Tongue (tissue), 2 donors: ENCODE results near the gene ACTRT3. TPM values are rescaled to one million over a fixed set of nuclear protein-coding genes. Genes with fewer than 3 reads are reported as not detected.
"Not testable (repeated sequence)": the region's sequence is repeated elsewhere in the genome, so short reads cannot be mapped to it uniquely, and the experiment has no call there.

Source experiments
- DNase-seq: peaks from one replicate; pipeline ENCODE4 v3.0.0-alpha.2; 2015
- total RNA-seq: library from RNA; depleted of rRNA; stranded (reverse); fragments of >200 nt; gene quantifications from one replicate; pipeline ENCODE4 v1.2.3, GENCODE V29; 2014

The ACTRT3 gene
- total RNA-seq, 1 donor from 2014 or later: 1.7 TPM

DNA sequence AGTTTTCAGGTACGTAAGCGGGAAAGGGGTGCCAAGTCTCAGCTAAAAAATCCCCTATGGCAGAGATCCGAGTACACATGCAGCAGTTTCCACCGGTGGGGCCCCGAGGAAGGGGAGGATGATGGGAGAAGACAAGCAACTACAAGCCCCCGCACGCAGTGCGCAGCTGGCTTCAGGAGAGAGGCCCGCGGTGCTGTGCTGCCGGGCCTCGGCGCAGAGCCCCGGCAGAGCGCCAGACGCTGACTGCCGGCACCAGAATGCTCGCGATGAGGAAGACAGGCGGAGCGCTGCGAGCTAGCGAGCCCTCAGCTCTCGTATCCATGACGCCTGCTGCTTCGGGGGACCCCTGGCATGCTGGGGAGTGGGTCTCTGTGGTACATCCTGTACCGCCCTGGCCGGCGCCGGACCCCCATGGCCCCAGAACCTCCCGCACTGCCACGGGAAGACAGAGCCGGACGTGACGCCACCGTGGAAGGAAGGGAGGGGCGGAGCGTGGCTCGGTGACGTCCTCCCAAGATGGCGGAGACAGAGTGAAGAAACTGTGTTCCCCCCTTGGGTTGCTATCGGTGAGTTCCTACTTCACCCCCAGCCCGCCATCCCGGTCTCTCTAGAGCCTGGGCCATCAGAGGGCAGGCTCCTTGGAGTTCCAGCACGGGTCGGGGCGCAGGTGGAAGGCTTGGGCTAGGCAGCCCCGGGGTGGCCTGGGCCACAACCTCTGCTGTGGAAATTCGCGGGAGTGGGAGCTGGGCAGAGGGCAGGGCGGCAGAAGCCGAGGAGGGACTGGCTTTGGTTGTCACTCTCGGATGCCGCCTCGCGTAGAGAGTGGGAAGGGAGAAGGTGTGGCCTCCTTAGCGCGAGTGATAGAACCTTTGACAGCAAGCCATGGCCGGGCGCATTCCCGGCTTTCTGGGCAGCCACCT lies 3.8 kb upstream of the ACTRT3 start, which contains the start of gene MYNN:
MYNN (plus strand) TSS at position 500 of the 920 bp plus-strand sequence. CDS start 900 bp downstream, outside the sequence.
- peak; percentile 98 for DNase-seq

DNA sequence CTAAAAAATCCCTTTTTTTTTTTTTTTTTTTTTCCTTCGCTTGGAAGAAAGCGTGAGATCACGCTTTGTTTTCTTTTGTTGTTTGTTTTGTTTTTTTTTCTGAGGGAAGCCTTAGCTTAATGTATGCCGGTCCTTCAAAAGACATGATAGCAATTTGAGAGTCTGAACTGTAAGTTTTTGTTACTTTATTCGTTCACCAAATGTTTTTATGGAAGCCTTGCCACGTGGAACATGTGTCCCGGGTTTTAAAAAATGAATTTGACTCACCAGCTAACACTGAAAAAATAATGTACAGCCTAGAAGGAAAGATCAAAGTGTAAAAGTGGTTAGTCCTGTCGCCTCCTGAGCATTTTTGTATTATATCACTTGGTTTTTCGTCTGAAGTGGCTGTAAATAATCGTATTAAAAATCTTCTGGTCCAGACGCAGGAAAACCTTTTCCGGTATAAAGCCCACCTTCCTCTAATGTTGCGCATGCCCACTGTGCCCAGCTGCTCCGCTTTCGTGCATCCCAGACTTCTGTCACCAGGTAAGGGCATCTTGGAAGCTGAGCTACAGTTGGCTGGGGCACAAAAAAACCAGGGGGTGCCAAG lies 3.0 kb upstream of the ACTRT3 start:
- peak; percentile 95 for DNase-seq

DNA sequence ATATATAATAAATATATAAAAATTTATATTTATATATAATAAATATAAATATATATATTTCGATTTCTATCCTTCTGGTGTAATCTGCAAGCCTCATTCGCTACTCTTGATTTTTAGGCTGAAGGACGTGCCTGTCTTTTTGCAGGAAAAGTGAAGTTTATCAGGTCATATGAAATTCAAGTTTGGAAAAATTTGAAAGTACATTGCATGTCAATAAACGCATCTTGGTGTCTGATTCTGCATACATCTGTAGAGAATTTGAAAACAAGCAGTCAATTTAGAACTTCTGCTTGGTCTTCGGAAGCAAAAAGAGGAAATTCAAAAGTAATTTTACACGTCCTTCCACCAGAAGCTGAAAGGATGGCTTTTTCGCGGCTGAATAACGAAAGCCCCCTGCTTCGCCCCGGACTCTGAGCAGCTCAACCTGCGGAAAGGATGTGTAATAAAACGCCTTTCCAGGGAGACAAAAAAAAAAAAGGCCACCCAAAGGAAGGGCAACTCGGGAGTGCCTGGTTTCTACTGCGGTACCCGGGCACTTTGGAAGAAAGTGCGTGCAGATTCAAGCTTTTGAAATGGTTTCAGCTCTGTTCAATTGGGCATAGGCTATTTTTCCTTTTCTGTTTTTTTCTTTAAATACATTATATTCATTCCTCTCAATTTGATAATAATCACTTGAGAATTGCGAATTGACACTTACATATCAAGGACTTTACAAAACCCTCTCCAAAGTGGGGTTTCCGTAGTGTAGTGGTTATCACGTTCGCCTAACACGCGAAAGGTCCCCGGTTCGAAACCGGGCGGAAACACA lies 2.3 kb upstream of the ACTRT3 start:
- peak; percentile 97 for DNase-seq

DNA sequence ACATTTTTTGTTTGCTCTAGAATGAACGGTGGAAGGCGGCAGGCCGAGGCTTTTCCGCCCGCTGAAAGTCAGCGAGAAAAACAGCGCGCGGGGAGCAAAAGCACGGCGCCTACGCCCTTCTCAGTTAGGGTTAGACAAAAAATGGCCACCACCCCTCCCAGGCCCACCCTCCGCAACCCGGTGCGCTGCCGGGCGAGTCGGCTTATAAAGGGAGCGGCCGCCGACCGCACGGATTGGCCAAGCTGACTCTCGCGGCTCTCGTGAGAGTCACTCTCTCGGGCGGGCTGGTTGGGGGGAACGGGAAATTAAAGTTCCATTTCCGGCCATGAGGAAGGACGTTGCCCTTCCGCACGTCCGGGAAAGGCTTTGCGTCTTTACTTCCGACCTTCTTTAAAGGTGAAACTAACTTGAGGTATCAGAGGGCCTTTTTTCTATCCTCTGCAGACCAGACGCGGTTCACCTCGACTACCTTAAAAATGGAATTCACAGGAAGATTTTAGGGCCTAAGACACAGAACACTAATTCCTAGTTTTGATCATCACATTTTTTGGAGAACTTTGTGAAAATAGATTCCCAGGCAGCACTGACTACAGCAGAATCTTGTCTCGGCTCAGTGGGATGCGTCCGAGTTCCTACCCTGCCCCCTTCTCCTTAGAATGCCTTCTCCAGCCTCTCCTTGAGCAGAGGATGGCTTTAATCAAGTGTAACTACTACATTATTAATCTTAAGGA lies 4.3 kb downstream of the ACTRT3 start, which contains the start of gene TERC:
TERC (minus strand) TSS at position 179 of the 731 bp plus-strand sequence.
- peak; percentile 98 for DNase-seq

DNA sequence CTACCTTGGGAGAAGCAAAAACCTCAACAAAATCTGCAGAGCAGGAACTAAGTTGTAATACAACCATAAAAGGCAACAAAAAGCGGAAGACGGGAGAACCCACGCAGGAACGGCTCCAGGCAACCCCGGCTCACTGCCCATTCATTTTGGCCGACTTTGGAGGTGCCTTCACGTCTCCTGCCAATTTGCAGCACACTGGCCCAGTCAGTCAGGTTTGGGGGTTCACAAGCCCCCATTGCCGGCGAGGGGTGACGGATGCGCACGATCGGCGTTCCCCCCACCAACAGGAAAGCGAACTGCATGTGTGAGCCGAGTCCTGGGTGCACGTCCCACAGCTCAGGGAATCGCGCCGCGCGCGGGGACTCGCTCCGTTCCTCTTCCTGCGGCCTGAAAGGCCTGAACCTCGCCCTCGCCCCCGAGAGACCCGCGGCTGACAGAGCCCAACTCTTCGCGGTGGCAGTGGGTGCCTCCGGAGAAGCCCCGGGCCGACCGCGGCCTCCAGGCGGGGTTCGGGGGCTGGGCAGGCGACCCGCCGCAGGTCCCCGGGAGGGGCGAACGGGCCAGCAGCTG lies 5.0 kb downstream of the ACTRT3 start:
- peak; percentile 72 for DNase-seq

DNA sequence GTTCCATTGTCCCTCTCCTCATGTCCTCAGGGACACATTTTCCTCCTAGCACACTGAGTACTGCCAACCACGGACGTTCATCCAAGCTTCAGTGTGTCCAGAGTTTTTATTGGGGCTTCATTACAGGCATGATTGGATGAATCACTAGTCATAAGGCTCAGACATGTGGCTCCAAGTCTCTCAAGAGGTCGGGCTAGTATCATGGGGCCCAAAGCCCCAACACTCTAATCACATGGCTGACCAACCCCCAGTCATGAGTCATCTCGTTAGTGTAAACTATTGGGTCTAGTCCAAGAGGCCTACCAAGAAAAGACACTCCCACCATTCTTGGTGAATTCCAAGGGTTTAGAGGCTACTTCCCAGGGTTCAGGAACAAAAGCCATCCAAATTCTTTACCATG lies 8.9 kb downstream of the ACTRT3 start:
- DNase-seq: no peak

DNA sequence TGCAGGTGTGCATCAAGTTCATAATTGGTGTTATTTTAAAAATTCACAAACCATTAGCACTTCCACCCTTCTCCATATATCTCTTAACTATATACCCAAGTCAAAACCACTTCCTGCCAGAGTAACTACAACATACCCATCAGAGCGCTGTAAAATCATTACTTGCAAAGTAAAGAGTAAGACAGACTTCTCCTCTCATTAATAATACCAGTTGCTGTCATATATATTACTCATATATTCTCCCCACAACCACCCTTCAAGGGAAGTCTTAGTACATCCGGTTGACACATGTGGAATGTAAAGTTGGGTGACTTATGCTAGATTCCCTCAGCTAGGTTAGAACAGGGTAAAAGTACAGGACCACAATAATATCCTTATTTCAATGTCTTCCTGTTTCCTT lies 10.1 kb downstream of the ACTRT3 start:
- DNase-seq: no peak

DNA sequence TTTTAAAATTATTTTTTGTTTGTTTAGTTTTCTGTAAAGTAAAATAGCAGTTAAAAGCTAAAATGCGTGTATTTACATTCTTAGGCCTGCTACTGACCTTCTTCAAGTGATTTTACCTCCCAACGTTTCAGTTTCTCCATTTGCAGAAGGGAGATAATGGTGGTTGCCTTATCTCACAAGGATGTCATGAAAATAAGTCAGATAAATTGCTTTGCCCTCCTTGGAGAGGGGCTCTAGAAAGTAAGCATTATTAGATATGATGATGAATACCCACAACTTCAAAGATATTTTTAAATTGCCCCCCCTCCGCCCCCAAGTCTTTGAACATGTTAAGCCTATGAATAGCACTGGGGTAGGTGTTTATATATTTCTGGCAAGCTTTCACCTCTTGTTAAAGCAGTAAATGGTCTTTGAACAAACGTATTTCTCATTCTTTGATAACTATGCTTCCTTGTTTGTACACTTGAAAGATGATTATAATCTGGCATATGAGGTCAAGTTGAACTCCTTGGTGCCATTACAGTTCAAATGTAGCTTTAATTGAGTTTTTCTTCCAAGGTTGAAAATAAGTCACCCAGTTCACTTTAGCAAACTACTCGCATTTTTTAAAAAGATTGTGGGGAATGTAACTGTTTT lies 10.9 kb downstream of the ACTRT3 start:
- no peak for DNase-seq

DNA sequence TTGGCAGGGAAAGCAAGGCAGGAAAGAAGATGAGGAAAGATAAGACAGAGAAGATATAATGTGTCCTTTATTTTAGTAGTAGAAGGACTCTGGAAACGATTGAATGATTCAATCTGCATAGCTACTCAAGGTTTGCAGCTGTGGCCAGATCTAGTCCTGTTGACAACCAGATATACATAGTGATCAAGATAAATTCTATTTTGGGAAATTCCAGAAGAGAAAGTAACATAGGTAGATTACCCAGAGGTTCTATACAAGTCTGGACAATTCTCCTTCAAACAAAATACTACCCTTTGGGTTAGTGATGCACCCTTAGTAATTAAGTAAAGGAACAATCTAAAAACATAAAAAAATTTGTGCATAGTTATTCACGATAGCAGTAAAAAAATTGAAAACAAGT lies 13.9 kb downstream of the ACTRT3 start:
- no peak for DNase-seq

DNA sequence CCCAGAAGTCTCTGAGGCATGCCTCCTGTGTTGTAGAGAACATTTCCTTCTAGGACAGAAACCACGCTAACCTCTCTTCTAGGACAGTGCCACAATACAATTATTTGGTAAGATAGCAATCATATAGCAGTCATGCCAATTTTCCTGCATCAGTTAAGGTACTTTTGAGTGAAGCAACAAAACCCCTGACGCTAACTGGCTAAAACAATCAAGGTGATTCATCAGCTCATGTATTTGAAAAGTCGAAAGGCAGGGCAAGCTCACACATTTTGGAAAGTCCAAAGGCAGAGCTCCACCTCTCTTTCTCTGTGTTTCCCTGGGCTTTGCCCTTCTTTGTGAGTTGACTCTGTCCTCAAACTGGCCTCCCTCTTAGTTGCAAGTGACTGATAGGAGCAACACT lies 14.7 kb downstream of the ACTRT3 start:
- no peak for DNase-seq

DNA sequence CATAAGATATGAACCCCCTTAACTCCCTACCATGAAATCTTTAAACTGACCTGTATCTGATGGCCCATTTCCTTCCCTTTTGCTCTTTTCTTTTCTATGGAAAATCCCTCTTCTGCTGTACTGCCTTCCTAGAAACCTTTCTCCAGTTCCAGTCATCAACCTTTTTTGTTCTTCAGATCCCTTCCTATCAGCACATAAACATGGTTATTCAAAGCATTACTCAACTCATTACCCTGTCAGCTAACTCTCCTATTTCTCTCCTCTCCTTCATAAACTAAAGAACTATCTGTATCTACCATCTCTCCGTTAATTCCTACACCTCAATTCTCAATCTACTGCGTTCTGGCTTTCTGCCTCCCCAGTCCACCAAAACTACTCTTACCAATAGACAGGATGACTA lies 17.5 kb downstream of the ACTRT3 start:
- no peak for DNase-seq

DNA sequence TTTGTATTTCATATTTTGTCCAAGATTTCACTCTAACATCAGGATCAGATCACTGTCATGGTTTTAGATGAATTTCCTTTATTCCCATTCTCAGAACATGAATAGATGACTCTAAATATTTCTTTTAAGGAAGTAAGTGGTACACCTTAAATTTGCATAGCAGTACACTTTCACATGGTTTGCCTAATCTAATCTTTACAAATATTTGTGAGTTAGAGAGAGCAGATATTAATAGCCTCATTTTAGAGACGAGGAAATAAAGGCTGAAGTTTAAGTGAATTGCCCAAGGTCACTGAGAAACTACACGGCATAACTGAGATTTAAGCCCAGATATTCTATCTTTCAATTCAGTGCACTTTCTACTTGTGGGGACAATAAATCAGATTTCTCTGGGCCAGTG lies 18.7 kb downstream of the ACTRT3 start:
- no peak for DNase-seq

DNA sequence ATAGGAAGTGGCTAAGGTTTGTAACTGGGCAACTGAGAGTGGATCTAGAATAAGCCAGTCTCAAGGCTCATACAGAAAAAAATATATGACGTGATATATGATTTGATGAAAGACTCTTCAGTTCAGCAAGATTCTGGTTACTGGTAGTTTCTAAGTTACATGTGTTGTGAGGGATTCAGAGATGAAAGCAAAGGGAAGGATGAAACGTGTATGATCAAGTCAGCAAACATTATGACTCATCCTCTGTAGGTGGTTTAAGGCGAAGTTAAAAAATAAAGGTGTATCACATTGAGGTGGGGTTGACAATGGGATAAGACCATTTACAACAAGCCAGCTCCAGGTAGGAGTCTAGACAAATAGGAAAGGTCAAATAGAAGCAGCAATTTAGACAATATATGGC lies 20.7 kb downstream of the ACTRT3 start:
- peak; percentile 51 for DNase-seq

DNA sequence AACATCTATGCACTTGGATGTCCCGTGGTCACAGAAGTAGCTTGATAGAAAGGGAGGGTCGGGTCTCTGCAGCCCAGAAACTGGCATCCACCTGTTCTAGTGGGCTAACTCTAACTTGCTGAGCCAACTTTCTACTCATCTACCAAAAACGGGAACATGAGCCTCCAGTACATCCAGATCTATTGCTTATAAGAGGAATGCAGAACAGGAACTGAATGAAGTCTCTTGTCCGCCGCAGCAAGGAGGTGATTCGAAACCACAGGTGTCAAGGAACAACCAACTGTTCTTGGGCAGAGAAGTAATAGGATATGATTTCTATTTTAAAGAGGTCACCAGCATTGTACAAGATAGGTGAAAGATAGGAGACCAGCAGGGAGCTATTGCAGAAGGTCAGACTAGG lies 22.4 kb downstream of the ACTRT3 start:
- no peak for DNase-seq

DNA sequence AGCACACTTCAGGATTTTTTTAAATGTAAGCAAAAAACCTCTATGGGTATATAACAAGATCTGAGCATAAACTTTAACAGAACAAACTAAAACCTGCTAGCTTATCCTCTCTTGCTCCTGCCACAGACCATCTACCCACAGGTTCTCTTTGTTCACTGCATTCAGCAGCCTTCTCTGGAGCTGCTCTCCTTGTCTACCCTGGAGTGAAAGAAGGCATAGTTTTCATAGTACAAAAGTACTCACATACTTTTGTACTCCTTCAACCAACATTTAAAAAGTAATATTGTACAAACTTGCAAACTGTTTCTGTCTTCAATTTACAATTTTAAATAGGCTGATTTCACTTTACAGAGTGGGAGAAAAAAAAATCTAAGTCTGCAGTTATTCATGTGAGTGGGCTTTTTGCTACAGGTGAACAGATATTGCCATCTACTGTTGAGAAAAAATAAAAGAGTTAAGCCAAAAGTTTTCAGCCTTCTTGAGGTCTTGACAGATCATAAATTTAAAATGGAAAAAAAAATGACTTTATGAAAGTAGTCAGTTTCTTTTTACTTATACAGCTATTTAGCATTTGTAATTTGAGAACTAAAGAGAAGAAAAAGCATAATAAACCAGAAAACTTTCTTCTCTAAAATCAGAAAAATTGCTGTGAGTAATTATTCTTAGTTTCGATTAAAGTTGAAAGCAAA lies 24.9 kb downstream of the ACTRT3 start:
- DNase-seq: peak; percentile 48

DNA sequence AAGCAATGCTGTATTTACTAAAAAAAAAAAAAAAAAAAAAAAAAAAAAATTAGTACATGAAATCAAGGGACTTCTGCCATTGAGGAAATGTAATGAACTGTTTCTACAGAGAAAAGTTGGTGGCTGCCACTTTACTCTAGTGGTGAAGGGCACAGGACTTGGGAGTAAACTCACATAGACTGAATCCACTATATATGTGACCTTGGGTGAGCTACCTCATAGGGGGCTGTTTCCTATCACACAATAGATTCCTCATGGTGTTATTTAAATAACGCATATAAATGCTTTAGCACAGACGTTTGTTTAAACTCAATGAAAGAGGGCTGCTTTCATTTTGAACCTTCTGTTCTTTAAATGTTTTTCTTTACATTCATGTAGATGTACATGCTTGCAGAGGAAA lies 30.3 kb downstream of the ACTRT3 start:
- no peak for DNase-seq

DNA sequence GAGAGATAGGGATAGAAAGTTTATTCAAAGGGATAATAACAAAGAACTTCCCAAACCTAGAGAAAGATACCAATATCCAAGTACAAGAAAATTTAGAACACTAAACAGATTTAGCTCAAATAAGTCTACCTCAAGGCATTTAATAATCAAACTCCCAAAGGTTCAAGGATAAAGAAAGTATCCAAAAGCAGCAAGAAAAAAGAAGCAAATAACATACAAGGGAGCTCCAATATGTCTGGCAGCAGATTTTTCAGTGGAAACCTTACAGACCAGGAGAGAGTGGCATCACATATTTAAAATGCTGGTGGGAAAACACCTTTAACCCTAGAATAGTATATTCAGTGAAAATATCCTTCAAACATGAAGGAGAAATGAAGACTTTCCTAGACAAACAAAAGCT lies 37.5 kb downstream of the ACTRT3 start:
- DNase-seq: not testable (repeated sequence)

DNA sequence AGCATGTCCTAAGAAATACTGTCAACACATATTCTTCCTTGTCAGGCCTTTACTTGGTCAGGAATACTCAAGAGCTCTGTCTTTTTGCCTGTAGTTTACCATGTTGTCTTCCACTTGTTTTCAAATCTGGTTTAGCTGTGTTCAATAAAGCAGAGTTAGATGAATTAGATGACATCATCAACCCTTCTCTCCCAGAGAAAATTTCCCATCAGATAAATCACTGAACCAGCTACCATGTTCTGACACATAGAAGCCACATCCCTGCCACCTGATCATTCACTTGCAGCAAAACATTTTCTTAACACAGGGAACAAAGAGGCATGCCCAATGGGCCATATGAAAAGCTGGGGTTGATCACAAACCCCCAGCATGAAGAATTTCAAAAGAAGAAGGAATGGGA lies 46.6 kb downstream of the ACTRT3 start:
- DNase-seq: no peak

DNA sequence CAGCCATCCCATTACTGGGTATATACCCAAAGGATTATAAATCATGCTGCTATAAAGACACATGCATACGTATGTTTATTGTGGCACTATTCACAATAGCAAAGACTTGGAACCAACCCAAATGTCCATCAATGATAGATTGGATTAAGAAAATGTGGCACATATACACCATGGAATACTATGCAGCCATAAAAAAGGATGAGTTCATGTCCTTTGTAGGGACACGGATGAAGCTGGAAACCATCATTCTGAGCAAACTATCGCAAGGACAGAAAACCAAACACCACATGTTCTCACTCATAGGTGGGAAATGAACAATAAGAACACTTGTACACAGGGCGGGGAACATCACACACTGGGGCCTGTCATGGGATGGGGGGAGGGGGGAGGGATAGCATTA lies 50.9 kb downstream of the ACTRT3 start:
- not testable (repeated sequence) for DNase-seq
